Activated CD8-positive, alpha-beta memory T cell treated with anti-CD3 and anti-CD28 coated beads for 1 hour (primary cell): ENCODE data around the gene HLF.

ENCODE experiments used
- DNase-seq, 2 donors: peaks; one replicate each; pipeline ENCODE4 v3.0.0-alpha.2; 2020; ENCODE audit warnings: low read depth in 1 of 2; ENCODE audit errors: extremely low read depth in 1 of 2

HLF gene

DNA sequence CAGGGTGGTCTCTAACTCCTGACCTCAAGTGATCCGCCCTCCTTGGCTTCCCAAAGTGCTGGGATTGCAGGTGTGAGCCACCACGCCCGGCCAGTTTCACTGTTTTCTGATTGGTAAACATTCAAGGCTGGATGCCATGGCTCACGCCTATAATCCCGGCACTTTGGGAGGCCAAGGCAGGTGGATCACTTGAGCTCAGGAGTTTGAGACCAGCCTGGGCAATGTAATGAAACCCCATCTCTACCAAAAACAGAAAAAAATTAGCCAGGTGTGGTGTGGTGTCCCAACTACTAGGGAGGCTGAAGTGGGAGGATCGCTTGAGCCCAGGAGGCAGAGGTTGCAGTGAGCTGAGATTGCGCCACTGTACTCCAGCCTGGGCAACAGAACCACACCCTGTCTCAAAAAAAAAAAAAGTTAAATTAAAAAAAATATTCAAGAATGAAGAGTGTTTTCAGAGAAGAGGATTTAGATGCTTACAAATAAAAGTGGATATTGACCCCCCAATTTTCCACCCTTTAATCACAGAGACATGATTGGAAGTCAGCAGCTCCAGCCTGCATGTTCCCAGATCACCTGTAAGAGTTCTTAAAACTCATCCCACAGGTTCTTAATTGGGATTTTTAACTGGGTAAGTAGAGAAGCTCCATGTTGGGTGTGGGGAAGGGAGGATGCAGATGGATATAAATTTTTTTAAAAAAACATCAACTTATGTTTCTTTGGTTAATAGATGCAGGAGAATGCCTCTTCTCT is 23.8 kb downstream of the HLF start:
- DNase-seq = no peak

GRCh38 chr17:55289106-55289446 is 24.3 kb downstream of the HLF start:
- no peak for DNase-seq

DNA sequence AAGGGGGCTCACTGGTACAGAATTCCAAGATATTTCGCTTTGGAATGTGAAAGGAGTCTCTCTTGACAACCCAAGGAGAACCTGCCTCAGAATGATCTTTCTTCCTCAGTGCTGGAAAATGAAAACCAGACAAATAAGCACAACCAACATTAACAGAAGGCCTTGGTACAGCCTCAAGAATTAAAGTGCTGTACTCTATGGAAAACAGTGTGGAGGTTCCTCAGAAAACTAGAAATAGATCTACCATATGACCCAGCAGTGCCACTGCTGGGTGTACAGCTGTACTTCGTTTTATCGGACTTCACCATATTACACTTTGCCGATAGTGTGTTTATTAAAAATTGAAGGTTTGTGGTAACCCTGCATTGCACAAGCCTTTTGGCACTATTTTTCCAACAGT is 25.2 kb downstream of the HLF start:
- no peak for DNase-seq

DNA sequence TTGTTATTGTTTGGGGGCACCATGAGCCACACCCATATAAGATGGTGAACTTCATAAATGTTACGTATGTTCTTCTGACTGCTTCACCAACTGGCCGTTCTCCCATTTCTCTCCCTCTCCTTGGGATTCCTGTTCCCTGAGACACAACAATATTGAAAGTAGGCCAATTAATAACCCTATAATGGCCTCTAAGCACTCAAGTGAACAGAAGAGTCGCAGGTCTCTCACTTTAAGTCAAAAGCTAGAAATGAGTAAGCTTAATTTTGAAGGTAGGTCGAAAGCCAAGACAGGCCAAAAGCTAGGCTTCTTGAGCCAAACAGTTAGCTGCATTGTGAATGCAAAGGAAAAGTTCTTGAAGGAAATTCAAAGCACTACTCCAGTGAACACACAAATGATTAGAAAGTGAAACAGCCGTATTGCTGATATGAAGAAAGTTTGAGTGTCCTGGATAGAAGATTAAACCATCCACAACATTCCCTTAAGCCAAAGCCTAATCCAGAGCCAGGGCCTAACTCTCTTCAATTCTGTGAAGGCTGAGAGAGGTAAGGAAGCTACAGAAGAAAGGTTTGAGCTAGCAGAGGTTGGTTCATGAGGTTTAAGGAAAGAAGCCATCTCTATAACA is 25.8 kb downstream of the HLF start:
- DNase-seq = no peak

GRCh38 chr17:55291114-55291507 is 26.4 kb downstream of the HLF start:
- DNase-seq = no peak

DNA sequence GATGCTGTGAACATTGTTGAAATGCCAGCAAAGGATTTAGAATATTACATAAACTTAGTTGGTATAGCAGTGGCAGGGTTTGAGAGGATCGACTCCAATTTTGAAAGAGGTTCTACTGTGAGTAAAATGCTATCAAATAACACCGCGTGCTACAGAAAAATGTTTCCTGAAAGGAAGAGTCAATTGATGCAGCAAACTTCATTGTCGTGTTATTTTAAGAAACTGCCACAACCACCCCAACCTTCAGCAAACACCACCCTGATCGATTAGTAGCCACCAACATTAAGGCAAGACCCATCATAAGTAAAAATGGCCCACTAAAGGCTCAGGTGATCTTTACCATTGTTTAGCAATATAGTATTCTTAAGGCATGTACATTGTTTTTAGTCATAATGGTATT is 27.3 kb downstream of the HLF start:
- DNase-seq = no peak

DNA sequence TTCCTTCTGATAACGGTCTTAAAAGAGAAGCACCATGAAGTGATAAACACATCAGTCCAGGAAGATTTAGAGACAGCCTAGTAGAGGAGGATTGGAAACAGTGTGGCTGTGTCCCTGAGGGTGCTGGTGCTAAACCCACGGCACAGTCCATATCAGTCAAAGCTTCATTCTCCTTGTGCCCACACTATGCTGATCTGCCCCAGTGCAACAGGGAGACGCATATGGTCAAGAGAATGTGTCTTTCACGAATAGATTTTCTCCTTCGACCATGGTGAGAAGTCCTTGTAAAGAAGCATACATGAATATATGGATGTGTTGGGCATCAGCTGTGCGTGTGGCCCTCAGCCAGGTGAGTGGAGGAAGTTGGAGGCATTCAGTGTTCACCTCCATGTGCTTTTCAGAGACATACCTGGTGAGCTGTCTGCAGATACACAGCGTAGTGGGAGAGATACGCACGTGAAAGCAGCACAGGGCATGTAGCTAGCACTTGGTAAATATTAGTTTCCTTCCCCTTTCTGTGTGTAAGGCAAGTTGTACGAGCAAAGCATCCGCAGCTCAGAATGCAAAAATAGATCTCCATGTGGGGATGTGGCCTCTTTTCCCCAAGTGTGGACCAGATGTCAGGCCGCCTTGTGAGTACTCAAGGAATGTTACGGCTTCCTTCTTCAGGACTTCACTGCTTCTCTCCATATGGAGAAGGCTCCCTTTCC is 29.4 kb downstream of the HLF start:
- no peak for DNase-seq

GRCh38 chr17:55295411-55296170 is 30.8 kb downstream of the HLF start:
- DNase-seq = peak; percentile 1 to 5

- DNase-seq = no peak
Measured at GRCh38 chr17:55296171-55296695, 31.5 kb downstream of the HLF start.

DNA sequence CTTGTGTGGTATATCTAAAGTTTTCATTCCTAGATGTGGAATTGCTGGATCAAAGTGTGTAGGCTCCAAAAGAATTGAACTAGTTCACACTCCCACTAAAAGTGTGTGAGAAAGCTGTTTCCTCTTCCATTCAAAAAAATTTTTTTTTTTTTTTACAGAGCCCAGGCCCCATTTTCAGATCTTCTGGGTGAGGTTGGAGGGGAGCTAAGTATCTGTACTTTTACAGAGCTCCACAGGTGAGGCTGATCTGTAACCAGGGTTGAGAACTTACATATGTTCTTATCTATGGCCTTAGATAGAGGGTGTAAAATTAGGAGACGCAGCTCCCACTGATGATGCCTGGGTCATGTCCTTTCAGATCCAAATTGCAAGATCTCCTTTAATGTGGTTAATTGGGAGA is 31.9 kb downstream of the HLF start:
- DNase-seq = no peak

- no peak for DNase-seq
Measured at GRCh38 chr17:55298111-55298730, 33.5 kb downstream of the HLF start.

GRCh38 chr17:55299162-55299838 is 34.5 kb downstream of the HLF start:
- no peak for DNase-seq

DNA sequence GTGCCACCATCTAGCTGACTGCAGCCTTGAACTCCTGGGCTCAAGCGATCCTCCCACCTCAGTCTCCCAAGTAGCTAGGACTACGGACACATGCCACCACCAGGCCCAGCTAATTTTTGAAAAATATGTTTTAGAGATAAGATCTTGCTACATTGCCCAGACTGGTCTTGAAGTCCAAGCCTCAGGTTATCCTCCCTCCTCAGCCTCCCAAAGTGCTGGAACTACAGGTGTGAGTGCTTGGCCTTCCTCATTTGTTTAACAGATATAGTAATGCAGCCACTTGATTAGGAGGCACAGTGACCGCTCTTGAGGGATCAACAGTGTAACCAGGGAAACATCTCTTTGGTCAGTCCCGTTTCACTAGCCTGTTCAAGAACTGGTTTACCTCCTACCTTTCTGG is 35.1 kb downstream of the HLF start:
- no peak for DNase-seq

DNA sequence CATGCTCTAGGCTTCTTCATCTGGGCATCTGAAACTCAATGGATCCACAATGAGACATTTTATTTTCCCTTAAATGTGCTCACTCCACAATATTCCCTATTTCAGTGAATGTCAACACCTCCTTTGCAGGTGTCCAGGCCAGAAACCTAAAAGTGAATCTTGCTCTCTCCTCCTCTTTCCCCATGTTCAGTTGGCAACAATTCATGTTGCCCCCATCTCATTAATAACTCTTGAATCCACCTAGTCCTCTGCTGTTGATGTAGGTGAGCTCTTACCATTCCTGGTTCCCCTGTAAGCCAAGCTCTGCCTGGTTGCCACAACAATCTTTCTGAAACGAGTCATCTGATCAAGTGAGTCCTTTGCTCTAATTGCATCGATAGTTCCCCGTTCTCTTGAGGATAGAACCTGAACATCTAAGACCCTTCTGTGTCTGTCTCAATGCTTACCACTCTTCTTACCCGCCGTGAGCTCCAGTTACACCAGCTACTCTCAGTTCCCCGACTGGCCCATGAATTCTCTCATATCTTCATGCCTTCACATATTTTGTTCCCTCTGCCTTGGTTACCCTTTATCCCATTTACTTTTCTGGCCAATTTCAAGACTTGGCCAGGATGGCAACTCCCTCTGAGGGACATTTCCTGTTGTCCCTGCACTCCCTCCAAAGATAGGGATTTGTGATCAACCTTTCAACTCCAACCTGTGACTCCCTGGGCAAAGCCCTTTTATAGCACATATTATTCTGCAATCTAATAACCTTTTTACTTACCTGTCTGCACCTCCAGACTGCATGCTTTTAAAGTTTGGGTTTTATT is 35.9 kb downstream of the HLF start:
- no peak for DNase-seq

GRCh38 chr17:55301521-55302406 is 37.0 kb downstream of the HLF start:
- DNase-seq = no peak

GRCh38 chr17:55302407-55302787 is 37.6 kb downstream of the HLF start:
- no peak for DNase-seq

- DNase-seq = no peak
Measured at GRCh38 chr17:55303008-55303493, 38.3 kb downstream of the HLF start.

GRCh38 chr17:55303701-55304145 is 39.0 kb downstream of the HLF start:
- DNase-seq = no peak
